Left hindlimb (tissue), 1 donor: ENCODE results near the gene HRAS.

ENCODE experiments used
- DNase-seq: peaks from one replicate; pipeline ENCODE4 v3.0.0-alpha.2; 2018

HRAS gene

GRCh38 chr11:491358-491757 is 44.0 kb downstream of the HRAS start:
- DNase-seq: no peak

GRCh38 chr11:490930-491260 is 44.5 kb downstream of the HRAS start:
- DNase-seq: no peak

GRCh38 chr11:490186-490929 is 45.0 kb downstream of the HRAS start:
- no peak for DNase-seq

DNA sequence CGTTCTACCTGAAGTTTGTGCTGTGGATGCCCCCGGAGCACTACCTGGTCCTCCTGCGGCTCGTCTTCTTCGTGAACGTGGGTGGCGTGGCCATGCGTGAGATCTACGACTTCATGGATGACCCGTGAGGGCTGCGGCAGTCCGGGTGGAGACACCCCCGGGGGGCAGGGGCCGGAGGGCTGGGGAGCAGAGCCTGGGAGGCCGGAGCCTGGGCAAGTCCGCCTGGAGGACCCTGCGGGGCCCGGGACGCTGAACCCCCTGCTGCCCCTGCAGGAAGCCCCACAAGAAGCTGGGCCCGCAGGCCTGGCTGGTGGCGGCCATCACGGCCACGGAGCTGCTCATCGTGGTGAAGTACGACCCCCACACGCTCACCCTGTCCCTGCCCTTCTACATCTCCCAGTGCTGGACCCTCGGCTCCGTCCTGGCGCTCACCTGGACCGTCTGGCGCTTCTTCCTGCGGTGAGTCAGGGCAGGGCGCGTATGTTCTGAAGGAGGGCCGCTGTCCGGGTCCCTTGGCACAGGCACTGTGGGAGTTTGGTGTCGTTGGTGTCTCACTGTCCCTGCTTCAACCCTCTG is 45.7 kb downstream of the HRAS start:
- DNase-seq: no peak

DNA sequence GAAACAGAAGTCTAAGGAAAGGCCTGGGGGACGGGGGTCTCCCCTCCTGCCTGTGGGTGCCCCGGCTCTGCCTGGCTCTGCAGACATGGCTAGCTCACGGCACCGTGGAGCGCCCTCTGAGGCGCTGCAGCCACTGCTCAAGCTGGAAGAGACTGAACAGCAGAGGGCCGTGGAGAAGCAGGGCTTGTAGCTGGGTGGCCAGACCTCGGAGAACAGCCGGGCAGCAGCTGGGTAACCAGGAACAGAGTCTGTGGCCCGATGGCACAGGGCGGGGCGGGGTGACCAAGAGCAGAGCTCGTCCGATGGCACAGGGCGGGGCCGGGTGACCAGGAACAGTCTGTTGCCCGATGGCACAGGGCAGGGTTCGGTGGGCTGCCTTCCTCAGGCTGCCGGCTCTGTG is 46.4 kb downstream of the HRAS start:
- DNase-seq: no peak

DNA sequence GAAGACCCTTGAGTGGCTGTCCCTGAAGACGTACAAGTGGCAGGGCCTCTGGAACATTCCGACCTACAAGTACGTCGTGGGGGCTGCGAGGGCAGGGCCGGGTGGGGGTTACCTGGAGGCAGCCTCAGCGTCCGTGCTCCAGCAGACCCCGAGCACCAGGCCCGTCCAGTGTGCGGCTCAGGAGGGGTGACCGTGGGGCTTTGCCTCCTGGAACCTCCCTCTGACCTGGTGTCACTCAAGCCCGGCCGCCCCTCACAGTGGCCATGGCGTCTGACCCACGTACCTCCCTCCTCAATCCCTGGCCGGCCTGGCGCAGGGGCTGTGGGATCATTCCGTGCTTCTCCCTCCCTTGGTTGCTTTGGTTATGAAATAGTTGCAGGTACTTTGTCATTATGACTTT is 46.8 kb downstream of the HRAS start:
- DNase-seq: no peak

- DNase-seq: no peak
These were observed 47.3 kb downstream of the HRAS start for GRCh38 chr11:488062-488461.

DNA sequence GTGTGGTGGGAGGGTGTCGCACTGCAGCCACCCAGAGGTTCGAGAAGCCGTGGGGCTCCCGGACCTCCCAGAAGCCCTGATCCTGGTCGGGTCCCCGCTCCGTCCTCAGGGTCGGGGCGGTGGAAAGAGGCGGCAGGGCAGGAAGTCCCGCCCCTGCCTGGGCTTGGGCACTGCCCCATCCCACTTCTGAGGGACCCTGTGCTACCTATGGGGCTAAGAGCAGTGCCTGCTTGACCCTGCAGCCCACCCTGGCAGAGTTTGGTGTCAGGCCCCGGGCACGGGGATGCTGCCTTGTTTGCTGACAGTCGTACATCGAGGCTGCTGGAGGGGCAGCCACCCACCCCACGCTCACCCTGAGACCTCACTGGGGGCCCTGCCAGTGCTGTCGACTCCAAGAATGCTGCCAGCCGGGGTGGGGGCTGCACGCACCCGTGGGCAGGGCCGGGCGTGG is 47.8 kb downstream of the HRAS start:
- no peak for DNase-seq

DNA sequence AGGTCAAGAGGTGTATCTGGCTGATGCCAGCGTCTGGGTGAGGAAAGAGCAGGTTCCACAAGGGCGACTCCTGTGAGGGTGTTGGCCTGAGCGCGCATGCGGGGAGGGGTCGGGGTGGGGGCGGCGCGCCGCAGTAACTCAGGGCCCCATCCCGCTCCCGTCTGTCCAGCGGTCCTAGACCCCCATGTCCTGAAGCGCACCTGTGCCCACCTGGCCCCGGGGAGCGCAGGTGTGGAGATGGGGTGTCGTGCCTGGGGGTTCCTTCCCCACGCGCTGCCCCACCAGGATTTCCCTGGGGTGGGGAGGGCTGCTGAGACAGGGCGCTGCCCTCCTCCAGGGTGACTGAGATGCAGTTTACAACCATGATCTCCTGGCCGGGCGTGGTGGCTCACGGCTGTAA is 49.2 kb downstream of the HRAS start:
- DNase-seq: no peak

DNA sequence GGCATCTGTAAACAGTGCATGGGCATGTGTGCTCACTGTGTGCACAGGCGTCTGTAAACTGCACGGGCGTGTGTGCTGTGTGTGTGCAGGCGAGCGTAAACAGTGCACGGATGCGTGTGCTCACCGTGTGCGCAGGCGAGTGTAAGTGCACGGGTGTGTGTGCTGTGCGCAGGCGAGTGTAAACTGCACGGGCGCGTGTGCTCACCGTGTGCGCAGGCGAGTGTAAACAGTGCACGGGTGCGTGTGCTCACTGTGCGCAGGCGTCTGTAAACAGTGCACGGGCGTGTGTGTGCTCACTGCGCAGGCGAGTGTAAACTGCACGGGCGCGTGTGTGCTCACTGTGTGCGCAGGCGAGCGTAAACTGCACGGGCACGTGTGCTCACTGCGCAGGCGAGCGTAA is 50.8 kb downstream of the HRAS start:
- no peak for DNase-seq
